ENCODE measurements around the gene KRTAP26-1.

DNA sequence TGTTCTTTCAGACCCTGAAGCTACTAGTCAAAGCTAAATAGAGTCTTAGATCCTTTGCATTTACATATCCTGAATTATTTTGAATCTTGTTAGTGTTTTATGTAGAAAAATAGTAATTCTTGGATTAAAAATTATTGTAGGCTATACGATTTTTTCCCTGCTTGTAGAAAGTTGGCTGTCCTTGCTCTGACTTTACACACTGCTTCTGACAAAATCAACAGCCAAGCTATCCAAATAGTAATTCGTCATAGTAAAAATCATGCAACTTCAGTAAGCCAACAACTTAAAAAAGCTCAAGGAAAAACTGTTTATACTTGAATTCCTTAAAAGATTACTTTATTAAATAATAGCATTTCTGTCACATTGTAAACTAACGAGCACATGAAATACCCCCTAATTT is 35.8 kb upstream of the KRTAP26-1 start:
- TF ChIP-seq, protein P1, sequence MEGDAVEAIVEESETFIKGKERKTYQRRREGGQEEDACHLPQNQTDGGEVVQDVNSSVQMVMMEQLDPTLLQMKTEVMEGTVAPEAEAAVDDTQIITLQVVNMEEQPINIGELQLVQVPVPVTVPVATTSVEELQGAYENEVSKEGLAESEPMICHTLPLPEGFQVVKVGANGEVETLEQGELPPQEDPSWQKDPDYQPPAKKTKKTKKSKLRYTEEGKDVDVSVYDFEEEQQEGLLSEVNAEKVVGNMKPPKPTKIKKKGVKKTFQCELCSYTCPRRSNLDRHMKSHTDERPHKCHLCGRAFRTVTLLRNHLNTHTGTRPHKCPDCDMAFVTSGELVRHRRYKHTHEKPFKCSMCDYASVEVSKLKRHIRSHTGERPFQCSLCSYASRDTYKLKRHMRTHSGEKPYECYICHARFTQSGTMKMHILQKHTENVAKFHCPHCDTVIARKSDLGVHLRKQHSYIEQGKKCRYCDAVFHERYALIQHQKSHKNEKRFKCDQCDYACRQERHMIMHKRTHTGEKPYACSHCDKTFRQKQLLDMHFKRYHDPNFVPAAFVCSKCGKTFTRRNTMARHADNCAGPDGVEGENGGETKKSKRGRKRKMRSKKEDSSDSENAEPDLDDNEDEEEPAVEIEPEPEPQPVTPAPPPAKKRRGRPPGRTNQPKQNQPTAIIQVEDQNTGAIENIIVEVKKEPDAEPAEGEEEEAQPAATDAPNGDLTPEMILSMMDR (IDR thresholded peaks at IDR 0.05): no peak
- TF ChIP-seq POLR2A (IDR thresholded peaks at IDR 0.05): no peak
